HG03196 (cell line): ENCODE measurements around the gene SPDEF.

Experiments
- ATAC-seq: cut with Tn5 transposase; IDR thresholded peaks from one replicate; pipeline ENCODE4 v1.9.1; 2021; ENCODE audit not compliant: unreplicated experiment

Gene SPDEF

GRCh38 chr6:34563513-34563870, 7.4 kb upstream of the SPDEF start:
- ATAC-seq: no peak

GRCh38 chr6:34562861-34563512, 6.9 kb upstream of the SPDEF start:
- no peak for ATAC-seq

- ATAC-seq: no peak
These were observed 6.2 kb upstream of the SPDEF start for GRCh38 chr6:34562350-34562749.

GRCh38 chr6:34561227-34561530, 5.0 kb upstream of the SPDEF start:
- no peak for ATAC-seq

GRCh38 chr6:34560366-34561226, 4.5 kb upstream of the SPDEF start:
- ATAC-seq: no peak

- no peak for ATAC-seq
These were observed 3.7 kb upstream of the SPDEF start for GRCh38 chr6:34559651-34560365.

- ATAC-seq: no peak
These were observed 2.1 kb upstream of the SPDEF start for GRCh38 chr6:34558172-34558714.

GRCh38 chr6:34557228-34557627, 1.1 kb upstream of the SPDEF start:
- no peak for ATAC-seq

GRCh38 chr6:34556493-34556892, 364 bp upstream of the SPDEF start:
- ATAC-seq: no peak

- ATAC-seq: no peak
These were observed 801 bp downstream of the SPDEF start for GRCh38 chr6:34555328-34555727.

- ATAC-seq: no peak
These were observed 1.2 kb downstream of the SPDEF start for GRCh38 chr6:34555007-34555322.

- no peak for ATAC-seq
These were observed 1.7 kb downstream of the SPDEF start for GRCh38 chr6:34554291-34555006.

GRCh38 chr6:34553750-34554149, 2.4 kb downstream of the SPDEF start:
- no peak for ATAC-seq

GRCh38 chr6:34553146-34553545, 3.0 kb downstream of the SPDEF start:
- ATAC-seq: no peak

- ATAC-seq: no peak
These were observed 3.5 kb downstream of the SPDEF start for GRCh38 chr6:34552620-34553019.

- no peak for ATAC-seq
These were observed 4.4 kb downstream of the SPDEF start for GRCh38 chr6:34551720-34552119.

GRCh38 chr6:34549804-34550202, 6.3 kb downstream of the SPDEF start:
- ATAC-seq: no peak

GRCh38 chr6:34549026-34549803, 6.9 kb downstream of the SPDEF start:
- no peak for ATAC-seq

- no peak for ATAC-seq
These were observed 8.2 kb downstream of the SPDEF start for GRCh38 chr6:34547701-34548644.
